HG02884 (cell line): ENCODE measurements around the gene MAP3K4.
"Not testable (repeated sequence)": the region's sequence is repeated elsewhere in the genome, so short reads cannot be mapped to it uniquely, and the experiment has no call there.

ENCODE experiments used
- ATAC-seq: cut with Tn5 transposase; IDR thresholded peaks from one replicate; pipeline ENCODE4 v1.9.1; 2021; ENCODE audit warnings: mild to moderate bottlenecking, moderate library complexity; ENCODE audit not compliant: unreplicated experiment

Gene MAP3K4

DNA sequence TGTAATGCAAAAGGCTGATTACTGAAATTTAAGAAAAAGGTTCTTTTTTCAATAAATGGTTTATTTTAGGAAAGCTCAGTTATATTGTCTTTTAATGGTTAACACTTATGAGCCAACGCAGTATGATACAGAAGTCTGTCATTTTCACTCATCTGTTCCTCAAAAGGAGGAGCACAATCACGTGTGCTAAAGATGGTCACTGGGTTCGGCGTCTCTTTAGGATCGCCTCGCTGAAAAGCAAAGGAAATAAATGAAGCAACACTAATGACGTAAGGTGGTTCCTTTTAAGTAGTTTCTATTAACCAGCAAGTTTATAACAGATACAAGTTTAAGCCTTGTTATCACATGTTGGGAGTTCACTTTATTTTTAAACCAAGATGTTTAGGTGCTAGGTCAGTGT is 125.7 kb downstream of the MAP3K4 start:
- ATAC-seq, result no peak

- no peak for ATAC-seq
Observed at GRCh38 chr6:161117942-161118341, 126.4 kb downstream of the MAP3K4 start.

DNA sequence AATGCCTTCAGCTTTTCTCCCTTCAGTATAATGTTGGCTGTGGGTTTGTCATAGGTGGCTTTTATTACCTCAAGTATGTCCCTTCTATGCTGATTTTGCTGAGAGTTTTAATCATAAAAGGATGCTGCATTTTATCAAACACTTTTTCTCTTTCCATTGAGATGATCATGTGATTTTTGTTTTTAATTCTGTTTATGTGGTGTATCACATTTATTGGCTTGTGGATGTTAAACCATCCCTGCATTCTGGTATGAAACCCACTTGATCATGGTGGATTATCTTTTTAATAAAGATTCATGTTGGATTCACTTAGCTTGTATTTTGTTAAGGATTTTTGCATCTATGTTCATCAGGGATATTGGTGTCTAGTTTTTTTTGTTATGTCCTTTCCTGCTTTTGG is 131.8 kb downstream of the MAP3K4 start:
- ATAC-seq, result not testable (repeated sequence)

- no peak for ATAC-seq
Observed at GRCh38 chr6:161125591-161125990, 134.0 kb downstream of the MAP3K4 start.

DNA sequence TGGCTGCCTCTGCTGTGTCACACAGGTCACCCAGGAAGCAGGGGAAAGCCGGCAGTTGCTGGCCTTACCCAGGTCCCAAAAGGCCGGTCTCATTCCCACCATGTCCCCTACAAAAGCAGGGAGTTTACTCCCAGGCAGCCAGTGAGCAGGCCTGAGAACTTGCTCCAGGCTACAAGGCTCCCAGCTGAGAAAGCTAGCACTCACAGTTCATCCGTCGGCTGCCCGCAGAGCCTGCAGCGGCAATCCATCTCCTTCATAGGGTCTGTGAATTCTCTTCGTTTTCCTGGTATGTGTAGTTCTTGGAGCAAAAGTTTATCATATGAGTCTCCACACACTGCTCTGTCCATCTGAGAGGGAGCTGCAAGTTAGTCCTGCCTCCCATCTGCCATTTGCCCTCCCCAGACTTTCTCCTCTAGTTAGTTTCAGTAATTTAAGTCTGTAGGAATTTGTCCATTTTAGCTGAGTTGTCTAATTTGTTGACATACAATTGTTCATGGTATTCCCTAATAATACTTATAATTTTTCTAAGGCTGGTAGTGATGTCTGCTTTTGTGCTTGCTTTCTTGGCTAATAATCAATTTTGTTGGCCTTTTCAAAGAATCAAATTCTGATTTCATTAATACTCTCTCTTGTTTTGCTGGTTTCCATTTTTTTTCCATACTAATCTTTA is 135.6 kb downstream of the MAP3K4 start:
- no peak for ATAC-seq

GRCh38 chr6:161128230-161128629 is 136.7 kb downstream of the MAP3K4 start:
- ATAC-seq, result no peak

DNA sequence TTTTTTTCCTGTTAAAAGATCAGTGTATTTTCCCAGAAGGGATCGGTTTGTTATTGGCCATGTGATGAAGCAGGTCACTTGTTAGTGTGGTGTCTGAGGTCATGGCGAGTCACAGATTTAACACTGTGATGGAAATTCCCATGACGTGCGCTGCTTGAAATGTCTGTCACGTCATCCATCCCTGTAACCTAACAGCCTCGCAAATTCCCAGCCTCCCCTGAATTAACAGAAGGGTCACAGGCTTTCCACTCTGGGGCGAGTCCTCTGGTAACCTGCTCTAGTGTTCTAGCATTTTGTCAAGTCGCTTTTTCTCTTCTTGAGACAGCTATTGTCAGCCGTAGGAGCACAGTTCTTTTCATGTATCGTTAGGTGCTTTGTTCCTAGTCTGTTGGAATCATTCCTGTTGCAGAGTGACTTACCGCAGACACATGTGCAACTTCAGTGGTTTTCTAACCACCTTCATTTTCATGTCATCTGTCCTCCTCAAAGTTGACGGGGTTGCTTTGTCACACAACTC is 137.2 kb downstream of the MAP3K4 start:
- ATAC-seq, result no peak

- ATAC-seq, result no peak
Observed at GRCh38 chr6:161130541-161130940, 139.0 kb downstream of the MAP3K4 start.

DNA sequence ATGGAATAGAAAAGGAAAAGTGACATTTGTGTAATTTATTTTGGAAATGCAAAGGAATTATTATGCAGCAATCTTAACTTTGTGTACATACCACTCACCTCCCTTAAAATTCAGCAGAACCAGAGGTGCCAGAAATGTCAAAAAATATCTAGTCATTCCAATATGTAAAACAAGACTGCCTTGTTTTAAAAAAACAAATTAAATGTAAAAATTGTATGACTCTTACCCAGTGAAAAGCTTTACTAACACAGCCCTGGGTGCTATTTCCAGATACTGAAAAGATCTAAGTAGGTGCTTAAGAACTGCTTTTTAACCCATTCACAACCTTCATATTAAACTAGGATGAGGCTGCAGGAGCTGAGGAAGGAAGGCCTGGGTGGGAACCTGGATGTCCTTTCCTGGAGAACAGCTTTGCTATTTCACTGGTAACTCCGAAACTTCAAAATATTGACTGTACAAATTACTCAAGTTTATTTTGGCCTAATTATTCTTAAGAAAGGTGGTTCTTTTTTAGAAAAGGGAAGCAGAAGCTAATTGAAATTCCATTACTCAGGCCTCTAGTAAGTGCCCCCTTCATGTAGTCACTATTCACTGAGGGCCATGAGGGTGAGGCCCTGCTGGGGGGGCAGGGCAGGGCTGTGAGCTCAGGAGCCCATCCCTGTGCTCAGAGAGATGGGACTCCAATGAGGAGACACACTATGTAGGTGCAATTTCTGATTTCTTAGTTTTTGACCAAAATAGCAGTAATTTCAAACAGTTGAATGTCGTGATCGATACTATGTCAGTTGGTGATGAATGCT is 139.6 kb downstream of the MAP3K4 start:
- ATAC-seq, result no peak

GRCh38 chr6:161132384-161132783 is 140.8 kb downstream of the MAP3K4 start:
- no peak for ATAC-seq

DNA sequence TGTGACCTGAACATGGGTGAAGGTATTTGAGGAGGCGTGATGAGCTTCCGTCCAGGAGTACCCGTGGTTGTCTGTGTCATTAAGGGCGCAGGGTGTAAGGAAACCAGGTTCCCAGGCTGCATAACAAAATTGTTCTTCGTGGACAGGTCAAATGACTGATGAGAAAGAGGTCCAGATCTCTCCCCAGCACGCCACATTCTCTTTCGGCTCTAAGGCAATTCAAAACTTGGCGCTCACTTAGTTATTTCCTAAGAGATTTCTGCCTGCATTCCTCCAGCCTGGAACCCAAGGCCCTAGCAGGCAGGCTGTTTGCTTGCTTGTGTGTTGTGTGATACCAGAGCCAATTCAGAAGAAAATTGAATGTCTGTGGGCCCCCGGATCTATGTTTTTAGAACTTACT is 142.4 kb downstream of the MAP3K4 start:
- no peak for ATAC-seq

- ATAC-seq, result no peak
Observed at GRCh38 chr6:161134550-161135298, 143.2 kb downstream of the MAP3K4 start.

DNA sequence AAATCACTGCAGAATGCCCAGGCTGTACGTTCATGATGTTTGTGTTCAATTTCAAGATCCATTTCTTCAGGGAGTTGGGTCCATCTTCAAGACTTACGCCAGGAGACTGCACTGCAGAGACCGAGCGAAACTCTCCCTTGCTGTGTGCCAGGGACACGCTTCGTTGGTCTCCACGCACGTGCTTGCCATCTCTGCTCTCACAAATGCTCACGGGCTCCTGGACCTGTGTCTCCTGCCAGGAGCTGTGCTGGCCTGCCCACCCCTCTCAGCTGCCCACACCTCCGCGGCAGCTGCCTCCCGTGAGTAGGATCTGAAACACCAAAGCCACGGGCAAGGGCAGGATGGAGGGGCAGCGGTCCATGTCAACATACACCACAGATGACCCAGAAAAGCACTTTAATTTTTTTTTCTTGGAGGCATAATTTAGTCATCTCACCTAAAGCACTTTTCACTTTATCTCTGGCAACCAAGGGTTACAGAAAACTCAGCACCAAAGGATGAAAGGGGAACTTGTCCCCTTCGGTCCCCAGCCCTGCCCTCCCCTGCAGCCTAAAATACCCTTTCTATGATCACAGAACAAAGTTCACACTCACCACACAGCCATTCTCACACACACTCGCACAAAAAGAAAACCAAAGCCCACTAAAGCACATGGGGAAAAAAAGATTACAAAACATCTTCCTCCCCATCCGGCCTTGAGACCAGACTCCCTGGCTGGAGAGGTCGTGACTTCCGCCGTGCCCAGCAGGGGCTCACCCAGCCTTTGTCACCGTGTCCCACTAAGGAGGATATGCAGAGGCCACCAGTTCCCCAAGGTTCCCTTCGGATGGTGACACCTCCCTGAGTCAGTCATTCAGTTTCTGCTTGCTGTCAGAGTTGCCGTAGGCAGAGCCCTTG is 144.4 kb downstream of the MAP3K4 start:
- ATAC-seq, result no peak

GRCh38 chr6:161136655-161137054 is 145.1 kb downstream of the MAP3K4 start:
- no peak for ATAC-seq

DNA sequence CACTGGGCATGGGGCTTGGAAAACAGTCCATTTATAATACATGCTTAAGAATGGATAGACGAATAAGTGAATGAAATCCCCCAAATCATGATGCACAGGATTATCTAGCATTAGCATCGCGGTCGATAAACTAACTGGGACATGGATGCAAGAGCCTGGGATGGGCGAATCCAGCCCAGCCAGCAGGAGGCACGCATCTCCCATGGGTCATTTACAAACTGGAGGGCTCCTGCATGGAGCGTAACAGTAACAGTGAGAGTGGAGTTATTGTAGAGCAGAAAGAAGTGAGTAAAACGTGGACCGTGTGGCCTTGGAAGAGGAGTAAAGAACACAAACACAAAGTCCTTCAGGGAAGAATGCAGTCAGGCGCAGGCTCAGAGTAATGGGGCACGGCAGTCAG is 145.8 kb downstream of the MAP3K4 start:
- no peak for ATAC-seq

- ATAC-seq, result no peak
Observed at GRCh38 chr6:161137839-161138542, 146.4 kb downstream of the MAP3K4 start.

DNA sequence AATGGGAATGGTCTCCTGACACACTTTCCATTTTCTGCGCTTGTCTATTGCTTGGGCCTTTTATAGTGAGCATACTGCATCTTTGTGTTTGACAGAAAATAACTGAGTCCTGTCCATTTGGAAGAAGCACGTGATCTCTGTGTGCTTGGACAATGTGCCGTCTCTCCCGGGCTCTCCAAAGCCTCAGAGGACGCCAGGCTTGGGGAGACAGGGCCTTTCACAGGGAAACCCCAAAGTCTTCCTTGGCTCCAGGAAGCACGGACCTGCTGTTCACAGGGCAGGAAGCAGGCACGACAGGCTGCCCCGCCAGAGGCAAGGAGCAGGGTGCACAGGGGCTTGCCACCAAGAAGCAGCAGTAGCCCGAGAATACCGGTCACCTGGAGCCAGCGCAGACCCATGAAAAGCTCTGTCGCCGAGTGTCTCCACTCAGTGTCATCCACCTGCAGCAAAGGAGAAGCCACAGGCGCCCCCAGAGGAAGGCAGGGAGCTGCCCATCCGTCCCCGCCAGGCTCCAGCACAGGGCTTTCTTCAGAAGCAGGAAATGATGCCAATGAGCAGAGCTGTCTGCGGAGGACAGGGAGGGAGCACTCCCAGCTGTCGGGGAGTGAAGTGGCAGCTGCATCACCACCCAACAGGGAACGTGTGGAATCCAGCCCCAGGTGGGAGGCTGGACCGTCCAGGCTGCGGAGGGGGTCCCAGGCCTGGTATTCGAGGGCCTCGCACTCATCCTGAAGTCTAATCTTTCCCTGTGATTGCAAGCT is 147.2 kb downstream of the MAP3K4 start:
- ATAC-seq, result no peak

- ATAC-seq, result no peak
Observed at GRCh38 chr6:161139304-161139765, 147.8 kb downstream of the MAP3K4 start.
